ENCODE measurements around the gene DLGAP5. TPM values are rescaled to one million over a fixed set of nuclear protein-coding genes. Genes with fewer than 3 reads are reported as not detected.

The DLGAP5 gene
- total and polyA plus RNA-seq, 2 of the 4 experiments (the other 2 are of a cell fraction): 14.9 to 19.0 TPM

GRCh38 chr14:55114720-55115119 lies 76.7 kb downstream of the DLGAP5 start:
- H4K5ac ChIP-seq (ENCODE audit: low read depth, low read length): no peak overlapping the region

More at GRCh38 chr14:55114720-55115119, 76.7 kb downstream of the DLGAP5 start:
- Histone ChIP-seq H3K23ac (ENCODE audit: low read depth, low read length) (no peak overlapping the region), H3K4me1 (ENCODE audit: control insufficient read depth, insufficient read depth, low read length) (peaks cover 2% of the 10 kb centered on the region; the same call in 1 of the 2 replicates), H4K91ac (ENCODE audit: insufficient read depth, low read depth, low read length) (no peak overlapping the region), H3K4me3 (ENCODE audit: insufficient read depth, low read depth, low read length) (no peak overlapping the region), H2AFZ (replicated peaks; ENCODE audit: low read length, poor library complexity) (no peak overlapping the region), H4K20me1 (ENCODE audit: insufficient read depth, low read length) (no peaks in the 10 kb centered on the region), H3K27ac (ENCODE audit: insufficient read depth, low read length) (no peak overlapping the region), H3K9me3 (ENCODE audit: control insufficient read depth, insufficient read depth, low read length) (no peaks in the 10 kb centered on the region), H2BK20ac (ENCODE audit: low read depth, low read length) (no peak overlapping the region), H2BK15ac (ENCODE audit: low read depth, low read length) (no peak overlapping the region), H3K18ac (ENCODE audit: low read depth, low read length) (no peak overlapping the region), H2AK9ac (replicated peaks; ENCODE audit: low read depth, low read length, poor library complexity) (no peak overlapping the region), H2AK5ac (ENCODE audit: low read depth, low read length) (no peak overlapping the region), H3K4me2 (ENCODE audit: low read depth, low read length) (no peak overlapping the region), H4K8ac (ENCODE audit: low read depth in 2 of 2, low read length in 2 of 2) (no peak overlapping the region), H3K56ac (ENCODE audit: extremely low read depth, insufficient read depth, low read length) (no peak overlapping the region), H3K9me1 (ENCODE audit: insufficient read depth, low read length) (peaks cover 4% of the 10 kb centered on the region), H3K14ac (replicated peaks; ENCODE audit: low read depth, low read length) (no peak overlapping the region), H3K79me1 (ENCODE audit: low read depth in 1 of 2, low read length in 2 of 2) (peaks cover 0 to 2% of the 10 kb centered on the region in 2 experiments; a peak in 1 of 4 replicates), H3K4ac (ENCODE audit: low read depth, low read length) (no peak overlapping the region), H2BK5ac (ENCODE audit: low read depth, low read length, poor library complexity, severe bottlenecking) (no peak overlapping the region), H3K36me3 (ENCODE audit: control insufficient read depth, insufficient read depth, low read length) (no peaks in the 10 kb centered on the region), H3K9ac (ENCODE audit: low read depth, low read length) (no peak overlapping the region), H2BK120ac (ENCODE audit: low read depth, low read length) (no peak overlapping the region), H3K27me3 (ENCODE audit: control insufficient read depth, insufficient read depth, low read length) (no peaks in the 10 kb centered on the region)
- intact Hi-C loops (cut with micrococcal nuclease) (no loop called here), in situ Hi-C loops (cut with MboI; ENCODE audit: low sequenced_read_pairs) (no loop called here), dilution Hi-C loops (cut with HindIII; ENCODE audit: low sequenced_read_pairs, unreplicated experiment) (no loop called here)
- TF ChIP-seq CEBPB (IDR thresholded peaks at IDR 0.05; ENCODE audit: low read depth, low read length) (no peak), MAFK (IDR thresholded peaks at IDR 0.05; ENCODE audit: low read depth, low read length) (no peak), MXI1 (IDR thresholded peaks at IDR 0.05; ENCODE audit: borderline replicate concordance, low read depth, low read length) (no peak)
- BruUV-seq (replicated peaks): no TSS peak
- ChIA-PET POLR2A (ENCODE audit: unreplicated experiment) (no interaction called here), CTCF (no interaction called here)
- 100% methylated on average over 1 of the region's 2 CpGs; no CpG with 5 or more reads in 1 of the 2 experiments for WGBS, 2 experiments (ENCODE audit: extremely low coverage in 2 of 2, insufficient read length in 1 of 2)
- ATAC-seq (ENCODE audit: low read depth): no peak
- DNase-seq: no peak
